K562 (cell line): ENCODE data around the gene SAP25. TPM values are rescaled to one million over a fixed set of nuclear protein-coding genes. Genes with fewer than 3 reads are reported as not detected.

ENCODE experiments used
- CBX5 ChIP-seq: IDR thresholded peaks from 2 replicates; pipeline ENCODE4 v1.6.1; 2014; ENCODE audit warnings: low read depth, borderline replicate concordance
- ETV6 ChIP-seq, 3 experiments: fragments of 150-350 bp in 1 of 3; sonication (generic) in 1 of 3; formaldehyde crosslinking in 1 of 3; IDR thresholded peaks; 2 replicates each; pipeline versions ENCODE4 v1.6.1 to v1.8.0; 2014 to 2022; ENCODE audit warnings: borderline replicate concordance in 2 of 3, low read depth in 2 of 3, antibody characterized with exemption in 1 of 3, low read length in 1 of 3, mild to moderate bottlenecking in 1 of 3, missing genetic modification reagents in 1 of 3
- KDM5B ChIP-seq: fragments of 200-600 bp; sonication (generic); IDR thresholded peaks from 2 replicates; pipeline ENCODE4 v1.6.1; 2012; ENCODE audit warnings: low read depth, mild to moderate bottlenecking, moderate library complexity, low read length, control low read depth, inconsistent platforms; ENCODE audit not compliant: insufficient replicate concordance
- KLF16 ChIP-seq: IDR thresholded peaks from 2 replicates; pipeline ENCODE4 v1.6.1; 2016; ENCODE audit warnings: antibody characterized with exemption
- MCM7 ChIP-seq, 2 experiments: fragments of 450-650 bp; IDR thresholded peaks; 2 replicates each; pipeline ENCODE4 v1.6.1; 2016 to 2018
- PHF20 ChIP-seq: fragments of 450-650 bp; IDR thresholded peaks from 2 replicates; pipeline ENCODE4 v1.6.1; 2018; ENCODE audit not compliant: partially characterized antibody
- PML ChIP-seq: IDR thresholded peaks from 2 replicates; pipeline ENCODE4 v1.6.1; 2012; ENCODE audit warnings: low read length, inconsistent platforms
- POLR2AphosphoS2 ChIP-seq: IDR thresholded peaks from 2 replicates; pipeline ENCODE4 v1.6.1; 2012; ENCODE audit warnings: low read length, improper control_type of control experiment
- RB1 ChIP-seq: fragments of 450-650 bp; IDR thresholded peaks from 2 replicates; pipeline ENCODE4 v1.6.1; 2017; ENCODE audit warnings: low read depth, mild to moderate bottlenecking
- RBFOX2 ChIP-seq: fragments of 200-400 bp; formaldehyde crosslinking; IDR thresholded peaks from 2 replicates; pipeline ENCODE4 v1.6.1; 2017; ENCODE audit warnings: low read depth, mild to moderate bottlenecking, low read length, moderate library complexity
- SMARCA5 ChIP-seq: fragments of 450-650 bp; IDR thresholded peaks from 2 replicates; pipeline ENCODE4 v1.6.1; 2016
- SMARCC2 ChIP-seq: fragments of 450-650 bp; IDR thresholded peaks from 2 replicates; pipeline ENCODE4 v1.6.1; 2017; ENCODE audit warnings: antibody characterized with exemption, moderate library complexity, mild to moderate bottlenecking, low read depth
- SRF ChIP-seq, 2 experiments: fragments of 250-450, 450-650 bp in 1 of 2; sonication (Bioruptor Pico) in 1 of 2; sonication (generic) in 1 of 2; formaldehyde crosslinking; IDR thresholded peaks; 2 replicates each; pipeline versions ENCODE4 v1.5.0 to v1.5.1; 2020 to 2022; ENCODE audit warnings: mild to moderate bottlenecking in 1 of 2, missing genetic modification reagents in 1 of 2
- YY1 ChIP-seq, 3 experiments: IDR thresholded peaks; 2 replicates each; pipeline ENCODE4 v1.6.1; 2011; ENCODE audit warnings: low read length in 2 of 3, mild to moderate bottlenecking in 2 of 3, moderate library complexity in 2 of 3, borderline replicate concordance in 1 of 3, control low read depth in 1 of 3, low read depth in 1 of 3; ENCODE audit not compliant: insufficient read depth in 3 of 3, insufficient replicate concordance in 2 of 3, control insufficient read depth in 1 of 3, insufficient read length in 1 of 3; ENCODE audit errors: extremely low read depth in 1 of 3
- ZFP1 ChIP-seq: fragments of 450-650 bp; formaldehyde crosslinking; IDR thresholded peaks from 2 replicates; pipeline ENCODE4 v1.4.0; 2020; ENCODE audit warnings: mild to moderate bottlenecking, mixed read lengths
- ZFPM2 ChIP-seq: fragments of 250-450 bp; sonication (Bioruptor Pico); IDR thresholded peaks from 2 replicates; pipeline ENCODE4 v1.5.1; 2022; ENCODE audit warnings: mild to moderate bottlenecking
- ZNF311 ChIP-seq: fragments of 250-450 bp; sonication (Bioruptor Pico); IDR thresholded peaks from 2 replicates; pipeline ENCODE4 v1.4.0; 2020; ENCODE audit warnings: mild to moderate bottlenecking, moderate library complexity
- ZNF586 ChIP-seq: fragments of 450-650 bp; formaldehyde crosslinking; conservative IDR thresholded peaks from 2 replicates; pipeline ENCODE4 v1.4.0; 2020; ENCODE audit warnings: mild to moderate bottlenecking, moderate library complexity
- ZNF785 ChIP-seq: fragments of 250-450 bp; sonication (Bioruptor Pico); IDR thresholded peaks from 2 replicates; pipeline ENCODE4 v1.4.0; 2020; ENCODE audit warnings: mild to moderate bottlenecking
- polyA plus RNA-seq, 8 experiments: library from polyadenylated mRNA; depleted of rRNA in 4 of 8; stranded (reverse) in 5 of 8; unstranded in 3 of 8; fragments of >200 nt; fragmentation: Nextera tagmentation in 2 of 8; fragmentation: Illumina TruSeq in 1 of 8; extraction: Ambion mirVana in 2 of 8; extraction: Trizol in 1 of 8; gene quantifications; 2 replicates each; pipeline versions ENCODE4 v1.2.1 to v1.2.3, GENCODE V29; 2011 to 2014; ENCODE audit warnings: inconsistent platforms in 1 of 8, missing spikeins in 1 of 8
- total RNA-seq, 7 experiments: library from RNA; depleted of rRNA in 6 of 7; stranded (reverse); fragments of >200 nt in 6 of 7; fragmentation: Illumina TruSeq in 2 of 7; extraction: Trizol in 2 of 7; gene quantifications; 2 replicates each; pipeline versions ENCODE4 v1.2.1 to v1.2.3, GENCODE V29; 2011 to 2021; ENCODE audit warnings: low replicate concordance in 1 of 7
- TF ChIP-seq, protein P1 (sequence below): fragments of 250-450 bp; sonication (Bioruptor Pico); IDR thresholded peaks from 2 replicates; pipeline ENCODE4 v1.8.0; 2022; ENCODE audit warnings: moderate library complexity, mild to moderate bottlenecking, inconsistent platforms
- TF ChIP-seq, protein P2 (sequence below): fragments of 150-350 bp; IDR thresholded peaks from 2 replicates; pipeline ENCODE4 v1.6.1; 2014; ENCODE audit warnings: low read depth, mild to moderate bottlenecking, low read length, borderline replicate concordance

The SAP25 gene
- total and polyA plus RNA-seq, 9 of the 15 experiments (the other 6 are each of a cell fraction or from before 2014, with no cell fraction given): 0.13 to 5.3 (median 0.78) TPM; not detected in 1

DNA sequence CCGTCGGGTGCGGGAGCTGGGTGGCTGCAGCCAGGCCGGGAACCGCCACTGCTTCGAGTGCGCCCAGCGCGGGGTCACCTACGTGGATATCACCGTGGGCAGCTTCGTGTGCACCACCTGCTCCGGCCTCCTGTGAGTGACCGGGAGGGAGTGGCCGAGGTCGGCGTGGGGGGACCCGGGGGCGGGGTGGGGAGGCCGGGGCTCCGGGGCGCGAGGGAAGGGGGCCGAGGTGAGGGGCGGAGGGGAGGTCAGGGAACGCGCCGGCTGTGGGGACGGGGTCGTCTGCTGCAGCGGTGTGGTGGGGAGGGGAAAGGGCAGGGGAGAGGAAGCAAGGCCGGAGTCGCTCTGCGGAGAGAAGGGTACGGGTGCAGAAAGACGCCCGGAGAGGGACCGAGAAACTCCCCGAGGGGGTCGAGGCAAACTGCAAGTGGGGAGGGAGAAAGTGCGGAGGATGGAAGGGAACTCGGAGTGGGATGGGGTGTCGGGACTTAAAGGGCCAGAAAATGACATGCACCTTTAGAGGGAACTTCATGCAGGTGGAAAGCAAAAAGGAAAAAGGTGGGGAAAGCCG lies 34.2 kb downstream of the SAP25 start (continued):
- TF ChIP-seq, protein P1, sequence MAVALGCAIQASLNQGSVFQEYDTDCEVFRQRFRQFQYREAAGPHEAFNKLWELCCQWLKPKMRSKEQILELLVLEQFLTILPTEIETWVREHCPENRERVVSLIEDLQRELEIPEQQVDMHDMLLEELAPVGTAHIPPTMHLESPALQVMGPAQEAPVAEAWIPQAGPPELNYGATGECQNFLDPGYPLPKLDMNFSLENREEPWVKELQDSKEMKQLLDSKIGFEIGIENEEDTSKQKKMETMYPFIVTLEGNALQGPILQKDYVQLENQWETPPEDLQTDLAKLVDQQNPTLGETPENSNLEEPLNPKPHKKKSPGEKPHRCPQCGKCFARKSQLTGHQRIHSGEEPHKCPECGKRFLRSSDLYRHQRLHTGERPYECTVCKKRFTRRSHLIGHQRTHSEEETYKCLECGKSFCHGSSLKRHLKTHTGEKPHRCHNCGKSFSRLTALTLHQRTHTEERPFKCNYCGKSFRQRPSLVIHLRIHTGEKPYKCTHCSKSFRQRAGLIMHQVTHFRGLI (CRISPR knock-in tag): no peak
- 0 out of 2 replicates have a peak, but pooled peaks have one; percentile 29 for TF ChIP-seq CBX5
- TF ChIP-seq ZFP1 (CRISPR knock-in tag): no peak
- TF ChIP-seq POLR2AphosphoS2: no peak
- TF ChIP-seq SMARCC2: no peak
- no peak for TF ChIP-seq KDM5B
- TF ChIP-seq PML: no peak
- TF ChIP-seq ZNF311 (CRISPR knock-in tag): no peak
- no peak for TF ChIP-seq SRF (CRISPR knock-in tag; IDR thresholded peaks at IDR 0.05)
- peak; percentile 9 for TF ChIP-seq PHF20
- TF ChIP-seq, protein P2, sequence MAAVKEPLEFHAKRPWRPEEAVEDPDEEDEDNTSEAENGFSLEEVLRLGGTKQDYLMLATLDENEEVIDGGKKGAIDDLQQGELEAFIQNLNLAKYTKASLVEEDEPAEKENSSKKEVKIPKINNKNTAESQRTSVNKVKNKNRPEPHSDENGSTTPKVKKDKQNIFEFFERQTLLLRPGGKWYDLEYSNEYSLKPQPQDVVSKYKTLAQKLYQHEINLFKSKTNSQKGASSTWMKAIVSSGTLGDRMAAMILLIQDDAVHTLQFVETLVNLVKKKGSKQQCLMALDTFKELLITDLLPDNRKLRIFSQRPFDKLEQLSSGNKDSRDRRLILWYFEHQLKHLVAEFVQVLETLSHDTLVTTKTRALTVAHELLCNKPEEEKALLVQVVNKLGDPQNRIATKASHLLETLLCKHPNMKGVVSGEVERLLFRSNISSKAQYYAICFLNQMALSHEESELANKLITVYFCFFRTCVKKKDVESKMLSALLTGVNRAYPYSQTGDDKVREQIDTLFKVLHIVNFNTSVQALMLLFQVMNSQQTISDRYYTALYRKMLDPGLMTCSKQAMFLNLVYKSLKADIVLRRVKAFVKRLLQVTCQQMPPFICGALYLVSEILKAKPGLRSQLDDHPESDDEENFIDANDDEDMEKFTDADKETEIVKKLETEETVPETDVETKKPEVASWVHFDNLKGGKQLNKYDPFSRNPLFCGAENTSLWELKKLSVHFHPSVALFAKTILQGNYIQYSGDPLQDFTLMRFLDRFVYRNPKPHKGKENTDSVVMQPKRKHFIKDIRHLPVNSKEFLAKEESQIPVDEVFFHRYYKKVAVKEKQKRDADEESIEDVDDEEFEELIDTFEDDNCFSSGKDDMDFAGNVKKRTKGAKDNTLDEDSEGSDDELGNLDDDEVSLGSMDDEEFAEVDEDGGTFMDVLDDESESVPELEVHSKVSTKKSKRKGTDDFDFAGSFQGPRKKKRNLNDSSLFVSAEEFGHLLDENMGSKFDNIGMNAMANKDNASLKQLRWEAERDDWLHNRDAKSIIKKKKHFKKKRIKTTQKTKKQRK: no peak
- 0 out of 2 replicates have a peak, but pooled peaks have one; percentile 19 for TF ChIP-seq SMARCA5
- peak; percentile 59 for TF ChIP-seq RBFOX2
- TF ChIP-seq YY1 (IDR thresholded peaks at IDR 0.05; ENCODE audit: borderline replicate concordance in 1 of 3, control insufficient read depth in 1 of 3, extremely low read depth in 1 of 3, insufficient read depth in 3 of 3, insufficient read length in 1 of 3, insufficient replicate concordance in 2 of 3, low read depth in 1 of 3, low read length in 2 of 3): no peak
- TF ChIP-seq KLF16: no peak
- no peak for TF ChIP-seq ZFPM2 (CRISPR knock-in tag)
- TF ChIP-seq MCM7 (IDR thresholded peaks at IDR 0.05): no peak
- no peak for TF ChIP-seq ZNF785
- no peak; the same call in 1 of the 2 replicates for TF ChIP-seq RB1
- no peak for TF ChIP-seq ZNF586 (CRISPR knock-in tag)
- no peak for TF ChIP-seq ETV6 (IDR thresholded peaks at IDR 0.05; ENCODE audit: borderline replicate concordance in 1 of 2, low read depth in 2 of 2, low read length in 1 of 2)
- no peak for TF ChIP-seq ETV6 (CRISPR knock-in tag; IDR thresholded peaks at IDR 0.05; ENCODE audit: borderline replicate concordance)
